Myocyte (in vitro differentiated cells): ENCODE measurements around the gene C17orf67. TPM values are rescaled to one million over a fixed set of nuclear protein-coding genes. Genes with fewer than 3 reads are reported as not detected.
"Not testable (repeated sequence)": the region's sequence is repeated elsewhere in the genome, so short reads cannot be mapped to it uniquely, and the experiment has no call there.

Experiments
- DNase-seq: peaks from one replicate; pipeline ENCODE4 v3.0.0-alpha.2; 2012; ENCODE audit warnings: low read depth
- total RNA-seq: library from RNA; depleted of rRNA; stranded (reverse); fragments of >200 nt; gene quantifications from 2 replicates; pipeline ENCODE4 v1.2.3, GENCODE V29; 2014

The C17orf67 gene
- total RNA-seq, 1 donor from 2014 or later = 2.1 TPM

DNA sequence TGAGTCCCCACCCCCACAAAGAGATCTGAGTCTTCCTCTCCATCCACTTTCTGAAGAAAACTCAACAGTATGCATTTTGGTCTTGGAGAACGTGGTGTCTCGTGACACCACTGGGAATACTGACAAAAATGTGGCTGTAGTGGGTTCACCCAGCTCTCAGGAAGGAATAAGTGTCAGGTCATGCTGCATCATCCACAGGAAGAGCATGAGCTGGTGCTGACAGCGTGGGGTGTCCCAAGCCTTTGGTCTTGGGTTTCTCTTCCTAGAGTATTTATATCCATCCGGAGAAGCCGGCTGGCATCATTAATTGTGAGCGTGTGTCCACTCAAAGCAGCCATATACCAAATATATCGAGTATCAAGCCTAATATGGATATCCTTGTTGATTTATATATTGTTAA is 55.9 kb downstream of the C17orf67 start:
- peak; percentile 31 for DNase-seq

DNA sequence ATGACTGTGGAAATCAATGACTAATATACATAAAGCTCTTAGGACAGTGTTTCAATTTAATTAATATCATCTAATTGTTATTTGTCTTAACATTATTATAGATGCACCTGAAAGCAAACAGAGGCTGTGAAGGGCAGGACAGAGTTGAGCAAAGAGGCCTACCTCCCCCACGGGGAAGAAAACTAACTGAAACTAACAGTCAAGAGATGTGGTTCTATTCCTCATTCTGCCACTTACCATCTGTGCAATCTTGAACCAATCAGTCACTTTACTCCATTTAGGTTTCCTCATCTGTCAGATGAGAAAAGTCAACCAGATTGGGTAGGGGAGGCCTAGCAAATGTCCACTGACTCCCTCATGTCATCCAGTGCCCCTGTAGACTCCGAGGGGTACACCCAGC is 59.1 kb downstream of the C17orf67 start:
- DNase-seq = no peak

DNA sequence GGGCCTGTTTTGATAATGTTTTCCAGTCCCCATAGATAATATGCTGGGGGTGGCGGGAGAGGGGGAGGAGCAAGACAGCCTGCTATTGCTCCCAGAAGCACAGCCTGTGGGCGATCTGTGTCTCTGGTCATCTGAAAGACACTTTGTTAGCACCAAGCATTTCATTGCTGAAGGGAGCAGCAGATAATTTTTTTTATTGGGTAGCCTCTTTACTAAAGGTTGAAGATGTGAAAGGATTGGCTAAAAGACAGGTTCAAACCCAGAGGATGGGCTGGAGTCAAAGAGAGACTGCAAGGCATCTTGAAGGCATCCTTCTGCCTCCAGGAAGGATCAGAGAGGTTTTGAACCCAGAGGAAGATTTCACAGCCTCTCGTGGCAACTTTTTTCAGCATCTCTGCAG is 60.6 kb downstream of the C17orf67 start:
- DNase-seq = no peak

DNA sequence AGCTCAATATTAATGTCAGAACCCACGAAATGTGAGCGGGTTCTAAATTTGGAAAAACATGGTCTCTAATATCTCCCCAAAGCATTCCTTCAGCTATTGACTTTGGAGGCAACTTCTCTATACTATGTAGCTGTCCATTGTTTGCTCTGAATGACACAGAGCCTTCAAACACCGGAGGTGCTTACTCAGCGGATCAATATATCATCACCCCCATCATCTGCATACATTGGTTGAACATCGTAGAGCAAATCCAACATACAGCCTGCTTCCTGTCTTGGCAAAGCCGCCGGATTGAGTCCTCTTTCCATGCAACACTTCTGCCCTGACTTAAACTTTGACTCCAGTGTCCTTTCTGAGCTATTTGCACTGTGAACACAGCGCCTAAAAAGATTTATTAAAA is 61.3 kb downstream of the C17orf67 start:
- no peak for DNase-seq

DNA sequence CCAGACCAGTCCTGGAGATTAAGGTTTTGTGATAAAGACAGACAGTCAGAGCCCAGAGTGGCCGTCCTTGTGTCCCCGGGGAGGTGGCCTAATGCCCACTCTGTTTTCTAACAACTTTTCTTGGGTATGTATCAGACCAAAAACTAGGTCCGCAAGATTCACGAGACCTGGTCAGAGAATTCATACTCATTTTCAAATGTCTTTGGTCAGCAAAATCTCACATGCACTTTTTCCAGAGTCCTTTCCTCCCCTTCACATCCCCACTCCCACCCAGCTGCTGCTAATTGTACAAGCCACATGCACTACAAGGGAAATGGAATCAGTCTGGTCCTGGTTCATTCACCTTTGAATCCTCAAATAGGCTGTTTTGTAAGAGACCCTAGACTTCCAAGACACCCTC is 61.7 kb downstream of the C17orf67 start:
- DNase-seq = no peak

DNA sequence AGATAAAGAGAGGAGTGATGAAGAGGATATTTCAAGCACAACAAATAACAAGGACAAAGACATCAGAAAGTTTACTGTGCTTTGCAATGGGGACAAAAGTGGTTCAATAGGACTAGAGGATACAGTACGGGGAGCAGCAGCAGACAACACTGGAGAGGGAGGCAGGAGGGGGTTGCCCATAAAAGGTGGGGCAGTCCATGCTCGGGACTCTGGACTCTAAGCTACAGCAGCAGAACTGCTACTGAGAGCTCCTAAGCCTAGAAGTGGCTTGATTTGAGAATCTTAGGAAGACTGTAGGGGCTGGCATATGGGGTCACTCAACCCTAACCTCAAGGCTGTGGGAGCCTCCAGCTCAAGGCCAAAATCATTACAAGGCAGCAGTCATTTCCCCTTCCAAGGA is 62.2 kb downstream of the C17orf67 start:
- DNase-seq = no peak

DNA sequence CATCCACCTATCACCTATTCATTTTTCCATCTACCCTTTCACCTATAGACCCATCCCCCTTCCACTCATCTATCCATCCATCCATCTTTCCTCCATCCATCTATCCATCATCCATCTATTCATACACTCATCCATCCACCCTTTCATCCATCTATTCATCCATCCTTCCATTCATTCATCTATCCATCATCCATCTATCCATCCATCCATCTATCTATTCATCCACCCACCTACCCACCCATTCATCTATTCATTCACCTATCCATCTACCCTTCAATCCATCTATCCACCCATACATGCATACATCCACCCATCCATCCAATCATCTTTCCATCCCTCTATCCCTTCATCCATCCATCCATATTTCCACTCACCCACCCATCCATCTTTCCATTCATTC is 63.3 kb downstream of the C17orf67 start:
- DNase-seq = no peak

DNA sequence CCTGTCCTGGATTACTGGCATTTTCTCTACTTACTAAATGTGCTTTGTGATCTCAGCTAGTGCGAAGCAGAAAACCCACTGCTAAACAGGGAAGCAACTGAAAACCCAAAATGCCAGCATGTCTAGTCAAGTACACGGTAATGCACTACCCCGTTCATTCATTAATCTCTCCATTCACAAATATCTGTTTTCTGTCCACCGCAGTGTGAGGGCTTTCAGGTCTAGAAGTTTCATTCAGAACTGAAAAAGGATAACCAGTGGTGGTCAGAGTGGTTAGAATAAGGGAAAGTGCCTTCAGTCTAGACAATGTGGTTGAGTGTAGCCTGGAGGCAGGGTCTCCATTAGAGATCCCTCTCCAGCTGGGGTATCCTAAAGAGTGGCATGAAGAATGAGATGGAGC is 68.3 kb downstream of the C17orf67 start:
- no peak for DNase-seq

DNA sequence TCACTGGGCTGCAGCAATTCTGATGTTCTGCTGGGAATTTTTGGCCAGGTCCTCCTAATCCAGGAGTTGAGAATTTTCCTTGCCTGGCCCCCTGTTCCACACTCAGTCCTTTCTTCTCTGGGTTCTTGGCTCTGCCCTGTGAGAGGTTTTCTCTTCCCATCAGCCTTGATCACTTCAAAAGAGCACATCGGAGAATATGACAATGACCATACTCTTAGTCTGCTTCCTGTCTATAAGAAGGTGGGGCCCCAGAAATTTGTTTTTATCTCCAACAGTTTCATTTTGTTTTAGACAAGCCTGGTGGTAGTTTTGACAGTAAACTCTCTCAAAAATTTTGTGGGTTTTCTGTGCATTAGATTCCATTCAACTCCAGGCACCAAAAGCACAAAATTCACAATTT is 70.7 kb downstream of the C17orf67 start:
- DNase-seq = no peak

DNA sequence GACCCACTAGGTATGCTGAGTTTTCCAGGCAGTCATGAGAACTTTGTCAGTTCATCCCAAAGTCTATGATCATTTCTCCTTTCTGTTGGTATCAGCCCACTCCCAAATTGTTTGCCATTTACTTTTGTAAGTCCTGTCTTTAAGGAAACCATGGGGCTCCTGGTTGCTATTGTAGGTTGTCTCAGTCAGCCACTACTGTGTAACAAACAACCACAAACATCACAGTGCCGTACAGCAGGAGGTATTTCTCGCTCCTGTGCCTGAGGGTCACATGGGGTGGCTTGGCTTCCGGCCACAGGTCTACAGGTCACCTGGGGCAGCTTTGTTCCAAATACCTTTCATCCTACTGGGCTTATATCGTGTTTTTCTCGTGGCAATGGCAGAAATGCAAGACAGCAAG is 71.6 kb downstream of the C17orf67 start:
- no peak for DNase-seq

DNA sequence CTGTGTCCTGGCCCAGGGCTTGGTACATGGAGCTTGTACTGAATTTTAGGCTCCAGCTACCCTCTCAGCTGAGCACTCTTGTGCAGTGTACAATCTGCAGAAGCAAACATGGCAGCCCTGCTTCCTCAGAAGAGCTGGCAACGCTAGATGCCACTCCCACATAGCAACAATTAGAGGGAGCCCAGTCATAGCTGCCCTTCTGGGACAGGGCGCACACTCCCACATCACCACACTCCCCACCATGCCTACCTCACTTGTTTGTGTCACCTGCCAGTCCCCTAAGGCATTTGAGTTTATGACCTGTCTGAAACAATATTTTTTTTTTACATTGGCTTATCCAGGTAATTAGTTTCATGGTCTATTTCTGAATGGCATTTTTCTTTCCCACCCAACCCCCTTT is 72.3 kb downstream of the C17orf67 start:
- no peak for DNase-seq

DNA sequence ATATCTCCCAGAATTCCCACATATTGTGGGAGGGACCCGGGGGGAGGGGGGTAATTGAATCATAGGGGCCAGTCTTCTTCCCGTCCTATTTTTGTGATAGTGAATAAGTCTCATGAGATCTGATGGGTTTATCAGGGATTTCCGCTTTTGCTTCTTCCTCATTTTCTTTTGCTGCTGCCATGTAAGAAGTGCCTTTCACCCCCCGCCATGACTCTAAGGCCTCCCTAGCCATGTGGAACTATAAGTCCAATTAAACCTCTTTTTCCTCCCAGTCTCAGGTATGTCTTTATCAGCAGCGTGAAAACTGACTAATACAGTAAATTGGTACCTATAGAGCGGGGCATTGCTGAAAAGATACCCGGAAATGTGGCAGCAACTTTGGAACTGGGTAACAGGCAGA is 76.1 kb downstream of the C17orf67 start:
- DNase-seq = not testable (repeated sequence)

DNA sequence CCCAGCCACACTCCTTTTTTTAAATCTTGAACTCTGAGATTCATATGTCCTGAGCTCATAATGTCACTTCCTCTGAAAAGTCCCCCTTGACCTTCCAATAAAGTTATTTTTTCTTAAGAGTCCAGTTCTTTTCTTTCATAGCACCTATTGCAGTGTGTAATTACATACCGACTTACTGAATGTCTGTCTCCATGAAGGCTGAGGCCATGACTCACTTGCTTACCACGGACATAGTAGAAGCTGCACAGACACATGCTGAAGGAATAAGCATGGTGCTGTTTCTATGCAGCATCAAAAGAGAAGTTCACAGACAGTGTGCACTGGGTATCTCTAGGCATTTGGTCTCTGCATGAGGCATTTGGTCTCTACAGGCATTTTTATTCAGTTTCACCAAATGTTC is 77.2 kb downstream of the C17orf67 start:
- peak; percentile 78 for DNase-seq

DNA sequence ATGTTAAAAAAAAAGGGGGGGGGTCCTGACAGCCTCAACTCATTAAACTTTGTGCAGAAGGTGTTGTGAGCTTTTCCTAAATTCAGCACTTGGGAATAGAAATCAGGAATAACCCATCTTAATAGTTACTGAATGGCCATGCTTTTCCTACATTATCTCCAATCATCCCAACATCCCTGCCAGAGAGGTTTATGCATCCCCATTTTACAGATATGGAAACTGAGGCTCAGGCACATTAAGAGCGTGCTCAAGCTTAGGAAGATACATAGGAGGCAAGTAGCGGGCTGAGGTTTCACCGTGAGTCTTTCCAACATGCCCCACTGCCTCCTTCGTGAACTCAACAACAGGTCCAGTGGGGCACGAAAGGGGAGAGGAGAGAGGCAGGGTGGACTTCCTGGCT is 78.4 kb downstream of the C17orf67 start:
- no peak for DNase-seq

DNA sequence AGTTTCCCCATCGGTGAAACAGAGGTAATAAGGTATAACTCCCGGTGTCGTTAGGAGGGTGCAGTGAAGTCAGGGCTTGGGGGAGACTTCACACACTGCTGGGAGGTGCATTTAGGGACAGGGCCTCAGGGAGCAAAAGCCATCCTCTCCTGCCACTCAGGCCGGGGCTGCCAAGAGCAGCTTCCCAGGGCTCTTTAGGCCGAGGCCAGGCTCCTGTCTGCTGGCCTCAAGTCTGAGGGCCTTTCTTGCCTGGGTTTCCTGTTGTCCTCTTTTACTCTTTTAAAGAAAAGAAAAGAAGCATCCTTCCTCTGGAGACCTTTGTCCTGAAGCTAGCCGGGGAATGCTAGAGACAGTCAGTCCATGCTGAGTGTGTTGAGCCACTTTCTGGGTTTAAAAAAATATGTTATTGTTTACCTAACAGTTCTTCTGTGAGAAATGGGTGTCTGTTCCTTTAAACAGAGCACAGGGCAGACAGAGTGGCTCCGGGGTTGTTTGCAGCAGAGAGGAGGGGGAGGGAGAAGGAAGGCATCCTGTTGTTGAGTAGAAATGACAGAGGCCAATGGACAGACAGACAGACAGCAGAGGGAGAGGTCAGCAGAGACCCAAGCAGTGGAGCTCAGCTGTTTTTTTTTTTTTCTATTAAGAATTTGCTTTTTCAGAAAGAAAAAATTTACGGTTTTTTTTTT is 79.1 kb downstream of the C17orf67 start:
- DNase-seq = peak; percentile 67

DNA sequence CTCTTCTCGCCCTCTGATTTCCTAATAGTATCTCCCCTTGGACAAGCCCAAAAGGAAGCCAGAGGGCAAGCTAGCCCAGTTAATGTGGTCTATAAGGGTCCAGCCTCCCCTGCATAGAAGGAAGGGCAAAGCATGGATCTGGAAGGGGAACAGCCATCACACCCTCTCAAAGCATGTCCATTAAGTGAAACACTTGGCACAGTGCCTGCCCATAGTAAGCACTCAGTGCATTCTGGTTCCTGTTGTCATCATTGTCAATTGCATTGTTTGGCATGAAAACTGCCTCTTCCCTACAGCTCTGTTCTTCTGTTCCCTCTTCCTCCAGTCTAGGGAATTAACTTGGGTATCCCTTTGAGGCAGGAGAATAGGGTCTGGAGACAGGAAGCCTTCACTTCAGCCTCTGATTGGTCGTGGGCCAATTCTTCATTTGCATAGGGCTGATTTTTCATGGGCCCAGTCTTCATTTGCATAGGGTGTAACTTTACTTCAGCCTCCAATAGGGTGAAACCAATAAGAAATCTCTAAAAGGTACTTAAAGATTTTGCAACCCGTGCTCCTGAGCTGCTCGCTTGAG is 81.4 kb downstream of the C17orf67 start:
- DNase-seq = no peak

DNA sequence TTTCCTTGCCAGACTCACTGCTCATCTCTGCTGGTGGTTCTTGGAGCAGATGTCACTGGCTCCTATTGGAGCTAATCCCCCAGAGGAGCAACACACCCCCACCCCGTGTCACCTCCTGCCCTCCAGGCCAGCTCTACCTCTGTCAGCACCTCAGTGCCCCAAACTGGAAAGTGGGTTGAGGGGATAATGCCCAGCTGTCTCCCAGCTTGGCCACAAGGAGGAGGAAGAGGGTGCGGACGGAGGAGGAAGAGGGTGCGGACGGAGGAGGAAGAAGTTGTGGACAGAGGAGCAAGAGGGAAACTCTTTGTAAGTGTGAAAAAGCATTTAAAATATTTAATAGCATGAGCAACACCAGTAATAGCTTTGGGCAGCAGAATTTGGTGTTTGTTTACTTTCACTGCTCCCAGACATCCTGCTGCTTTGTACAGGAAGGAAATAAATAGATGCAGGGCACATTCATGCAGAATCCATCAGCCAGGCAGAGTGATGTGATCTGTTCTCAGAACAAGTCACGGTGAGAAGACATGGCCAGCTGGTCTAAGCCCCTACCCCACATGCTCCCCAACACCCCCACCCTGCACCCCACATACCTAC is 82.5 kb downstream of the C17orf67 start:
- DNase-seq = no peak

DNA sequence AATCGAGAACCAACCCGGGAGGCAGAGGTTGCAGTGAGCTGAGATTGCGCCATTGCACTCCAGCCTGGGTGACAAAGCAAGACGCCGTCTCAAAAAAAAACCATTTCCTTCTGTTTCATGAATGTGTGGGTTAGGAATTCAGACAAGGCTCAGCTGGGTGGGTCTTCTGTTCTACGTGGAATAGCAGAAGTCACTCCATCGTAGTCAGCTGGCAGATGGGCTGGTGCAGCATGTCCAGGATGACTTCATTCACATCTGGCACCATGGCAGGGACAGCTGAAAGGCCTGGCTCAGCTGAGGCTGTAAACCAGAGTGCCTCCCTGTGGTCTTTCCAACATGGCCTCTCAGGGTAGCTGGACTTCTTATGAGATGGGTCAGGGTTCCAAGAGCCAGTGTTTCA is 89.0 kb downstream of the C17orf67 start:
- DNase-seq = peak; percentile 86

DNA sequence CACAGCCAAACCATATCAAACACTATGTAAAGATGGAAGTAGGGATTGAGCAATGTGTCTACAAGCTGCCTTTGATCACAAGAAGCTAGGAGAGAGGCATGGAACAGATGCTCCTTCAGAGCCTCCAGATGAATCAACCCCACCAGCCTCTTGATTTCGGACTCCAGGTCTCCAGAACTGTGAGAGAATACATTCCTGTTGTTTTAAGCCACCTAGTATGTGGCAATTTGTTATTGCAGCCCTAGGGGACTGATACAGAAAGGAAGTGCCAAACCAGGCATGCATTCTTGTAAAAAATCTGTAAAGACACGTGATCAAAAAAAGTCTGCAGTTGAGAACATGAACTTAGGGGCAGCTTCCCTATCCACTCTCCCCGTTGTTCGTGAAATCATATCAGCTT is 91.1 kb downstream of the C17orf67 start:
- DNase-seq = no peak
